Ishikawa (cell line): ENCODE measurements around the gene PDE4D.

Experiments used
- EGR1 ChIP-seq: IDR thresholded peaks from 2 replicates; pipeline ENCODE4 v1.6.1; 2012
- EP300 ChIP-seq: IDR thresholded peaks from 2 replicates; pipeline ENCODE4 v1.6.1; 2012; ENCODE audit warnings: borderline replicate concordance
- RAD21 ChIP-seq: IDR thresholded peaks from 2 replicates; pipeline ENCODE4 v1.6.1; 2012; ENCODE audit warnings: low read depth

GRCh38 chr5:59838067-59838466 is 55.5 kb downstream of the PDE4D start:
- TF ChIP-seq RAD21 (no peak), EP300 (no peak), EGR1 (no peak)
